Vagina (tissue), 2 donors: ENCODE data around the gene ERGIC1. TPM values are rescaled to one million over a fixed set of nuclear protein-coding genes. Genes with fewer than 3 reads are reported as not detected.
"Not testable (repeated sequence)": the region's sequence is repeated elsewhere in the genome, so short reads cannot be mapped to it uniquely, and the experiment has no call there.

Experiments
- DNase-seq, 2 donors: peaks; one replicate each; pipeline ENCODE4 v3.0.0-alpha.2; 2017; ENCODE audit errors: extremely low spot score in 2 of 2
- H3K27ac ChIP-seq: fragments of 200-600 bp; sonication (generic); one replicate; pipeline ENCODE4 v1.5.1; 2019
- H3K27me3 ChIP-seq: fragments of 200-600 bp; sonication (generic); one replicate; pipeline ENCODE4 v1.5.1; 2019
- H3K36me3 ChIP-seq, 2 donors: fragments of 200-600 bp; sonication (generic); one replicate each; pipeline ENCODE4 v1.5.1; 2017 to 2019
- H3K4me1 ChIP-seq: fragments of 200-600 bp; sonication (generic); one replicate; pipeline ENCODE4 v1.5.1; 2019
- H3K4me3 ChIP-seq, 2 donors: fragments of 200-600 bp; sonication (generic); 1 replicate in 1 of 2; 2 replicates in 1 of 2; pipeline ENCODE4 v1.5.1; 2016 to 2019
- H3K9me3 ChIP-seq: fragments of 200-600 bp; sonication (generic); one replicate; pipeline ENCODE4 v1.5.1; 2019
- POLR2A ChIP-seq, 2 donors: fragments of 450-650 bp; IDR thresholded peaks; one replicate each; pipeline ENCODE4 v1.6.1; 2017; ENCODE audit warnings: antibody characterized with exemption in 2 of 2, mild to moderate bottlenecking in 2 of 2, moderate library complexity in 2 of 2
- POLR2AphosphoS5 ChIP-seq, 2 donors: sonication (generic); formaldehyde crosslinking; IDR thresholded peaks; one replicate each; pipeline ENCODE4 v1.9.0; 2017; ENCODE audit warnings: antibody characterized with exemption in 2 of 2, mild to moderate bottlenecking in 2 of 2, low read depth in 1 of 2; ENCODE audit not compliant: insufficient read depth in 1 of 2
- intact Hi-C: fragments of 100-400 bp; cut with DNase I; formaldehyde crosslinking; loops from one replicate; pipeline ENCODE4 v1.15.1; 2023
- total RNA-seq: library from RNA; depleted of rRNA; stranded (reverse); fragments of >200 nt; gene quantifications from one replicate; pipeline ENCODE4 v1.2.3, GENCODE V29; 2016
- TF ChIP-seq, protein P1 (sequence below), 3 experiments: fragments of 450-650 bp in 2 of 3; fragments of 200-600 bp in 1 of 3; sonication (generic) in 1 of 3; IDR thresholded peaks; one replicate each; pipeline ENCODE4 v1.5.1; 2017 to 2019; ENCODE audit warnings: antibody characterized with exemption in 3 of 3, mild to moderate bottlenecking in 2 of 3, moderate library complexity in 2 of 3

Gene ERGIC1
- total RNA-seq, 1 donor from 2014 or later: 97.2 TPM

DNA sequence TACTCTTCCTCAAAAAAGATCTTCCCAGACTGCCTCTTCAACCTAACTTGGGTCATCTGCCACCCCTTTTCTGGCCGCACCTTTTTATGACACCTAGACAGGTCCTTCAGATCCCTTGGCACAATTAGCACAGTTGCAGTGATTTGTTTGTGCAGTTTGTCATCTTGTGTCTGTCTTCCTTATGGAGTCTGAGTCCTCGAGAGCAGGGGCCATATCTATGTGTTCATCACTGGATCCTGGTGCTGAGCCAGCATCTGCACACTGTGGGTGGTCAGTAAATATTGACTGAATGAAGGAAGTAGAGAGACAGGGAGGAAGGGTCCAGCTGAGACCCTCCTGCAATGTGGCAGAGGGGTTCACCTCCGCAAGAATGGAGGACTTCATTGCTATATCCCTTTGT lies 14.4 kb downstream of the ERGIC1 start:
- DNase-seq: no peak
- no peak for TF ChIP-seq POLR2A (IDR thresholded peaks at IDR 0.05)
- TF ChIP-seq, protein P1, sequence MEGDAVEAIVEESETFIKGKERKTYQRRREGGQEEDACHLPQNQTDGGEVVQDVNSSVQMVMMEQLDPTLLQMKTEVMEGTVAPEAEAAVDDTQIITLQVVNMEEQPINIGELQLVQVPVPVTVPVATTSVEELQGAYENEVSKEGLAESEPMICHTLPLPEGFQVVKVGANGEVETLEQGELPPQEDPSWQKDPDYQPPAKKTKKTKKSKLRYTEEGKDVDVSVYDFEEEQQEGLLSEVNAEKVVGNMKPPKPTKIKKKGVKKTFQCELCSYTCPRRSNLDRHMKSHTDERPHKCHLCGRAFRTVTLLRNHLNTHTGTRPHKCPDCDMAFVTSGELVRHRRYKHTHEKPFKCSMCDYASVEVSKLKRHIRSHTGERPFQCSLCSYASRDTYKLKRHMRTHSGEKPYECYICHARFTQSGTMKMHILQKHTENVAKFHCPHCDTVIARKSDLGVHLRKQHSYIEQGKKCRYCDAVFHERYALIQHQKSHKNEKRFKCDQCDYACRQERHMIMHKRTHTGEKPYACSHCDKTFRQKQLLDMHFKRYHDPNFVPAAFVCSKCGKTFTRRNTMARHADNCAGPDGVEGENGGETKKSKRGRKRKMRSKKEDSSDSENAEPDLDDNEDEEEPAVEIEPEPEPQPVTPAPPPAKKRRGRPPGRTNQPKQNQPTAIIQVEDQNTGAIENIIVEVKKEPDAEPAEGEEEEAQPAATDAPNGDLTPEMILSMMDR (IDR thresholded peaks at IDR 0.05): no peak
- no peak for TF ChIP-seq POLR2AphosphoS5 (IDR thresholded peaks at IDR 0.05; ENCODE audit: insufficient read depth in 1 of 2, low read depth in 1 of 2)
- Histone ChIP-seq H3K27me3 (no peaks in the 10 kb centered on the region), H3K9me3 (no peaks in the 10 kb centered on the region), H3K4me1 (peaks cover 61% of the 10 kb centered on the region), H3K4me3 (no peak overlapping the region), H3K36me3 (no peaks in the 10 kb centered on the region), H3K27ac (peak overlapping the region; percentile 64)
- intact Hi-C loops: no loop called here

DNA sequence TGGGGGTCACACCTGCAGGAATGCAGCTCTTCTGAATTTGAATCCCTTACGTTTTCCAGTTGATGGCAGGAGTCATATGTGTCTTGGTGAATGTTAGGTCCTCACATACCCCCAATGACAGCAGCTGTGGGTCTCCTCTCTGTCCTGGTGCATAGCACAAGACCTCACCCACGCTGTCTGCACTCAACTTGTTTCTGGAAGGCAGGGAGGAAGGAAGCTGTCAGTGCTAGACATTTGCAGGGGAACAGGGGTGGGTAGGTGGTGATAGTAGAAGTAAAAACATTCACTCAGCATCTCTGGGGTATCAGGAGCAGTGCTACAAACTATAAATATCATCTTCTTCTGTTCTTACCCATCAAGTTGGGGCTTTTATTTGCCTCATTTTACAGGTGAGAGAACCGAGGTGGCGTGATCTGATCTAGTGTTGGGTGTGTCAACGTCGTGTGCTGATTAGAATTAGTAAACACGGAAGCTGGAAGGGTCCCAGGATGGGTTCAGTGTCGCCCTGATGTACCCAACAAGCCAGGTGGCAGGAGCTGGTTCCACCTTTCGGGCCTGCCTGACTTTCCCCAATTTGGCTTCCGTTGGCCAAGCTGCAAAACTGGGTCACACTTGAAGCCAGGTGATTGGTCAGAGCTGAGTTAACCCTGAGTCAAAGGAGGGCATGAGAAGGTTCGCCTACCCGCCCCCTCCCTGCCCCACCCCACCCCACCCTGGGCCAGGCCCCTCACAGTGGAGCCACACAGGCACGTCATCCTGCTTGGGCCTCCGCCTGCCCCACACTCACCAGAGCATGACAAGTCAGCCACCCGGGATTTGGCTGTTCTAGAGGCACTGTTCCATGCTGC lies 15.8 kb downstream of the ERGIC1 start:
- H3K4me1 ChIP-seq: peaks cover 67% of the 10 kb centered on the region

DNA sequence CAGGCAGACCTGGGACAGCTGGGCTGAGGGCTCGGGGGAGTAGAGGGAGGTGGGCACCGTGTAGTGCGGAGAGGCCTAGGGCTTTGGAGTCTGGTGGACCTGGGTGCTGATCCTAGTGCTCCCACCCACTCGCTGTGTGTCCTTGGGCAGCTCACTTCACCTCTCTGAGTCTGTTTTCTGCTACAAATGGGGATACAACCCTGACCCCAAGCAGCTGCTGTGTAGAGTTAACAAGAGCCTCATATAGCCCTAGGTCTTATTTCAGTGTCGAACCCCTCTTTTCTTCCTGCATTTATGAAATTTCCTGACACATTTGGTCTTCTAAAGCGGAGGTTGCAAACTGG lies 16.4 kb downstream of the ERGIC1 start:
- DNase-seq: no peak
- Histone ChIP-seq H3K27ac (peak overlapping the region; percentile 64), H3K27me3 (no peaks in the 10 kb centered on the region), H3K4me1 (peaks cover 67% of the 10 kb centered on the region), H3K4me3 (no peak overlapping the region), H3K36me3 (no peaks in the 10 kb centered on the region), H3K9me3 (no peaks in the 10 kb centered on the region)
- intact Hi-C loops: no loop called here
- TF ChIP-seq, protein P1 (IDR thresholded peaks at IDR 0.05): no peak
- TF ChIP-seq POLR2AphosphoS5 (IDR thresholded peaks at IDR 0.05; ENCODE audit: insufficient read depth in 1 of 2, low read depth in 1 of 2) (no peak), POLR2A (IDR thresholded peaks at IDR 0.05) (no peak)

More for the DNA sequence above, 15.8 kb downstream of the ERGIC1 start:
- no peak for TF ChIP-seq POLR2A (IDR thresholded peaks at IDR 0.05)
- TF ChIP-seq POLR2AphosphoS5 (IDR thresholded peaks at IDR 0.05; ENCODE audit: insufficient read depth in 1 of 2, low read depth in 1 of 2): no peak
- TF ChIP-seq, protein P1 (IDR thresholded peaks at IDR 0.05): no peak
- no peaks in the 10 kb centered on the region for H3K27me3 ChIP-seq
- no peak overlapping the region for H3K4me3 ChIP-seq
- peak overlapping the region; percentile 64 for H3K27ac ChIP-seq
- no peaks in the 10 kb centered on the region for H3K9me3 ChIP-seq
- intact Hi-C loops: no loop called here
- H3K36me3 ChIP-seq: no peaks in the 10 kb centered on the region
- DNase-seq: no peak

DNA sequence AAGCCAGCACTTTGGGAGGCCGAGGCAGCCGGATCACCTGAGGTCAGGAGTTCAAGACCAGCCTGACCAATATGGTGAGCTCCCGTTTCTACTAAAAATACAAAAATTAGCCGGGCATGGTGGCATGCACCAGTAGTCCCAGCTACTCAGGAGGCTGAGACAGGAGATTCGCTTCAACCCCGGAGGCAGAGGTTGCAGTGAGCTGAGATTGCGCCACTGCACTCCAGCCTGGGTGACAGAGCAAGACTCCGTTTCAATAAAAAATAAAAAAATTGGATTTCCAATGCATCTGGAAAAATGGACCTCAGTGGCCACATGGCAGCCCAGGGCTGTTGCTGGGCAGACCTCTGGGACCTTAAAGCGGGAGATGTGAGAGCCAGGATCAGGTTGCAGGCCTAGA lies 17.2 kb downstream of the ERGIC1 start:
- intact Hi-C loops, DNase-seq, H3K27me3 ChIP-seq, H3K9me3 ChIP-seq, H3K4me3 ChIP-seq, H3K36me3 ChIP-seq: not testable (repeated sequence)
- Histone ChIP-seq H3K4me1 (peaks cover 70% of the 10 kb centered on the region), H3K27ac (peak overlapping the region; percentile 97)

DNA sequence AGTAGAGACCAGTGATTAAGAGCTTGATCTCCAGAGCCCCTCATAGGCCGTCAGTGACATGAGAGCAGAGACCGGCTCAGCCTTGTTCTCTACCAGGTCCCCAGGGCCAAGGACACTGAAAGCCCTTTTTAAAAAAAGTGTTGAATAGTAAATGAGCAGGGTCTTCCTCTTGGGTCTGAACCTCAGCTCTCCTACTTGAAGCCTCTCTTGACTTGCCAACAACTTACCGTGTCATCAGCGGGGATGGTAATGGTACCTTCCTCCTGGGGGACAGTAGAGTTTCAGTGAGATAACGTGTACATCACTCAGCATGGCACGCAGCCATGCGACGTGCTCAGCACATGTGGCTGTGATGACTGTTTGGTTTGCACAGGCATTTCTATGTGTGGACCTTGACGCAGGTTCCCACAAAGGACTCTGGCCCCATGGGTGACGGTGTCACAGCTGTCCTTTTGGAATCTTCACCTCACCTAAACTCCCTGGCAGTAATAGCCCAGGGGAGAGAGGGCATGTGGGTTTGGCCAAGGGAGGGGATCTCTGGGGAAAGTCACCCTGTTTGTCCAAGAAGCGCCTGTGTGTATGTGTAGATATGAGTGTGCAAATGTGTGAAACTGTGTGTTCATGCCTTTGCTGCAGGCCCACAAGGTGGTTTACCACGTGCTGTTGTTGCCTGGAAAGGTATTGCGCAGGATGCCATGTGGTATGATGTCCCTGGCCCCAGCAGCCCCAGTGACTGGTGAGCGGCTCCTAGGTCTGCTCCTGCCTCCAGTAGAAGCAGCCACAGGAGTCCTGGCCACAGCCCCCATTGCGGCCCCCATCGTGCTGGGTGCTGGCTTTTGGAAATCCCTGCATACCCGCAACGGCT lies 18.7 kb downstream of the ERGIC1 start:
- H3K4me3 ChIP-seq: no peak overlapping the region
- H3K36me3 ChIP-seq: no peaks in the 10 kb centered on the region
- peaks cover 81% of the 10 kb centered on the region for H3K4me1 ChIP-seq
- H3K9me3 ChIP-seq: no peaks in the 10 kb centered on the region
- no peaks in the 10 kb centered on the region for H3K27me3 ChIP-seq
- intact Hi-C loops: no loop called here
- TF ChIP-seq, protein P1 (IDR thresholded peaks at IDR 0.05): no peak
- TF ChIP-seq POLR2A (IDR thresholded peaks at IDR 0.05) (no peak), POLR2AphosphoS5 (IDR thresholded peaks at IDR 0.05; ENCODE audit: insufficient read depth in 1 of 2, low read depth in 1 of 2) (no peak)
- DNase-seq: no peak
- H3K27ac ChIP-seq: peak overlapping the region; percentile 97
